ENCODE measurements around the gene IL1RAPL1. TPM values are rescaled to one million over a fixed set of nuclear protein-coding genes. Genes with fewer than 3 reads are reported as not detected.

The IL1RAPL1 gene
- total and polyA plus RNA-seq, 2 donors (not counting 1 experiment from before 2014, with no cell fraction given), result 0.25 to 2.8 TPM

GRCh38 chrX:29952016-29952415 lies 1364.8 kb downstream of the IL1RAPL1 start:
- Histone ChIP-seq H2AFZ (ENCODE audit: low read length) (no peak overlapping the region), H3K9me3 (ENCODE audit: control insufficient read depth, insufficient read depth, low read depth, low read length) (no peaks in the 10 kb centered on the region), H3K27ac (ENCODE audit: insufficient read depth, low read length) (no peak overlapping the region), H3K27me3 (ENCODE audit: control insufficient read depth, insufficient read depth, low read length) (no peaks in the 10 kb centered on the region), H4K20me1 (ENCODE audit: control insufficient read depth, extremely low read depth, insufficient read depth, low read length) (no peaks in the 10 kb centered on the region), H3K4me3 (replicated peaks in 1 of 4; ENCODE audit: control extremely low read depth in 1 of 4, insufficient read depth in 1 of 4, low read depth in 3 of 4, low read length in 4 of 4) (no peak overlapping the region), H3K36me3 (ENCODE audit: control insufficient read depth, insufficient read depth, low read length) (no peaks in the 10 kb centered on the region), H3K4me1 (ENCODE audit: control insufficient read depth, extremely low read depth, insufficient read depth, low read length) (no peaks in the 10 kb centered on the region), H3K79me2 (ENCODE audit: control insufficient read depth, insufficient read depth, low read length) (no peaks in the 10 kb centered on the region), H3K9ac (ENCODE audit: insufficient read depth, low read length) (no peak overlapping the region), H3K4me2 (ENCODE audit: extremely low read depth, insufficient read depth, low read length) (no peak overlapping the region)
- DNase-seq (ENCODE audit: low read depth in 2 of 2), result peak in 1 of 2 donors; percentile 2
- TF ChIP-seq EZH2 (IDR thresholded peaks at IDR 0.05; ENCODE audit: low read length, missing control alignments) (no peak), CTCF (conservative IDR thresholded peaks at IDR 0.05 in 1 of 2, IDR thresholded peaks at IDR 0.05 in 1 of 2; ENCODE audit: low read depth in 1 of 2, low read length in 2 of 2) (no peak)

- no peaks in the 10 kb centered on the region for H3K27me3 ChIP-seq (ENCODE audit: control insufficient read depth, insufficient read depth, low read length)
- no peak overlapping the region for H3K27ac ChIP-seq (ENCODE audit: insufficient read depth, low read length)
- H4K20me1 ChIP-seq (ENCODE audit: control insufficient read depth, extremely low read depth, insufficient read depth, low read length), result no peaks in the 10 kb centered on the region
- H3K4me3 ChIP-seq (replicated peaks in 1 of 4; ENCODE audit: control extremely low read depth in 1 of 4, insufficient read depth in 1 of 4, low read depth in 3 of 4, low read length in 4 of 4), result no peak overlapping the region
- no peak overlapping the region for H2AFZ ChIP-seq (ENCODE audit: low read length)
- no peak overlapping the region for H3K4me2 ChIP-seq (ENCODE audit: extremely low read depth, insufficient read depth, low read length)
- no peaks in the 10 kb centered on the region for H3K4me1 ChIP-seq (ENCODE audit: control insufficient read depth, extremely low read depth, insufficient read depth, low read length)
- no peaks in the 10 kb centered on the region for H3K9me3 ChIP-seq (ENCODE audit: control insufficient read depth, insufficient read depth, low read depth, low read length)
- no peak overlapping the region for H3K9ac ChIP-seq (ENCODE audit: insufficient read depth, low read length)
- H3K36me3 ChIP-seq (ENCODE audit: control insufficient read depth, insufficient read depth, low read length), result no peaks in the 10 kb centered on the region
- TF ChIP-seq CTCF (conservative IDR thresholded peaks at IDR 0.05 in 1 of 2, IDR thresholded peaks at IDR 0.05 in 1 of 2; ENCODE audit: low read depth in 1 of 2, low read length in 2 of 2), result no peak
- no peak for TF ChIP-seq EZH2 (IDR thresholded peaks at IDR 0.05; ENCODE audit: low read length, missing control alignments)
- DNase-seq (ENCODE audit: low read depth in 2 of 2), result no peak
- no peaks in the 10 kb centered on the region for H3K79me2 ChIP-seq (ENCODE audit: control insufficient read depth, insufficient read depth, low read length)
Measured at GRCh38 chrX:29962061-29962460, 1374.8 kb downstream of the IL1RAPL1 start.

GRCh38 chrX:29965634-29966033 lies 1378.4 kb downstream of the IL1RAPL1 start:
- Histone ChIP-seq H3K79me2 (ENCODE audit: control insufficient read depth, insufficient read depth, low read length) (no peaks in the 10 kb centered on the region), H3K4me3 (replicated peaks in 1 of 4; ENCODE audit: control extremely low read depth in 1 of 4, insufficient read depth in 1 of 4, low read depth in 3 of 4, low read length in 4 of 4) (no peak overlapping the region), H3K9me3 (ENCODE audit: control insufficient read depth, insufficient read depth, low read depth, low read length) (no peaks in the 10 kb centered on the region), H3K4me2 (ENCODE audit: extremely low read depth, insufficient read depth, low read length) (no peak overlapping the region), H3K27ac (ENCODE audit: insufficient read depth, low read length) (no peak overlapping the region), H3K4me1 (ENCODE audit: control insufficient read depth, extremely low read depth, insufficient read depth, low read length) (no peaks in the 10 kb centered on the region), H2AFZ (ENCODE audit: low read length) (no peak overlapping the region), H3K9ac (ENCODE audit: insufficient read depth, low read length) (no peak overlapping the region), H3K36me3 (ENCODE audit: control insufficient read depth, insufficient read depth, low read length) (no peaks in the 10 kb centered on the region), H4K20me1 (ENCODE audit: control insufficient read depth, extremely low read depth, insufficient read depth, low read length) (no peaks in the 10 kb centered on the region), H3K27me3 (ENCODE audit: control insufficient read depth, insufficient read depth, low read length) (no peaks in the 10 kb centered on the region)
- TF ChIP-seq EZH2 (IDR thresholded peaks at IDR 0.05; ENCODE audit: low read length, missing control alignments) (no peak), CTCF (conservative IDR thresholded peaks at IDR 0.05 in 1 of 2, IDR thresholded peaks at IDR 0.05 in 1 of 2; ENCODE audit: low read depth in 1 of 2, low read length in 2 of 2) (no peak)
- no peak for DNase-seq (ENCODE audit: low read depth in 2 of 2)

All from fibroblast of lung (primary cell).